Fibroblast of skin of scalp (primary cell): ENCODE results near the gene DGLUCY. TPM values are rescaled to one million over a fixed set of nuclear protein-coding genes. Genes with fewer than 3 reads are reported as not detected.
"Not testable (repeated sequence)": the region's sequence is repeated elsewhere in the genome, so short reads cannot be mapped to it uniquely, and the experiment has no call there.

Experiments used
- DNase-seq: peaks from one replicate; pipeline ENCODE4 v3.0.0-alpha.2; 2013
- polyA plus RNA-seq, 2 experiments: library from polyadenylated mRNA; unstranded; fragments of 120-200 nt; gene quantifications; one replicate each; pipeline ENCODE4 v1.2.1, GENCODE V29; 2013; ENCODE audit not compliant: insufficient read length in 2 of 2

DGLUCY gene, protein sequence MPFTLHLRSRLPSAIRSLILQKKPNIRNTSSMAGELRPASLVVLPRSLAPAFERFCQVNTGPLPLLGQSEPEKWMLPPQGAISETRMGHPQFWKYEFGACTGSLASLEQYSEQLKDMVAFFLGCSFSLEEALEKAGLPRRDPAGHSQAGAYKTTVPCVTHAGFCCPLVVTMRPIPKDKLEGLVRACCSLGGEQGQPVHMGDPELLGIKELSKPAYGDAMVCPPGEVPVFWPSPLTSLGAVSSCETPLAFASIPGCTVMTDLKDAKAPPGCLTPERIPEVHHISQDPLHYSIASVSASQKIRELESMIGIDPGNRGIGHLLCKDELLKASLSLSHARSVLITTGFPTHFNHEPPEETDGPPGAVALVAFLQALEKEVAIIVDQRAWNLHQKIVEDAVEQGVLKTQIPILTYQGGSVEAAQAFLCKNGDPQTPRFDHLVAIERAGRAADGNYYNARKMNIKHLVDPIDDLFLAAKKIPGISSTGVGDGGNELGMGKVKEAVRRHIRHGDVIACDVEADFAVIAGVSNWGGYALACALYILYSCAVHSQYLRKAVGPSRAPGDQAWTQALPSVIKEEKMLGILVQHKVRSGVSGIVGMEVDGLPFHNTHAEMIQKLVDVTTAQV
- 8.4 TPM for polyA plus RNA-seq (2013, experiment 1 of 2; ENCODE audit: insufficient read length)
- polyA plus RNA-seq (2013, experiment 2 of 2; ENCODE audit: insufficient read length): 8.9 TPM

DNA sequence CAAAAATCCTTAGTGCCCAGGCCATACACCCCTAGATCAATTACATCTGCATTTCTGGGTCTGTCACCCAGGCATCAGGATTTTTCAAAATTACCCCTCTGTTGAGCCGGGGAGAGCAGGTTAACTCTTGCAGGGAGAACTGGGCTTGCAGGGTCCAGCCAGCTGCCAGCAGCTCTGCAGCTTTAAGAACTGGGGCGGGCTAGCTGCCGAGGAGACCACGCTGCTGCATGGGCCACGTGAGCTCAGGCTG is at the start of gene DGLUCY:
TSS of gene DGLUCY (plus strand) at position 245 of the 250 bp plus-strand sequence. CDS start 46,222 bp downstream, outside the sequence.
- peak; percentile 78 for DNase-seq

DNA sequence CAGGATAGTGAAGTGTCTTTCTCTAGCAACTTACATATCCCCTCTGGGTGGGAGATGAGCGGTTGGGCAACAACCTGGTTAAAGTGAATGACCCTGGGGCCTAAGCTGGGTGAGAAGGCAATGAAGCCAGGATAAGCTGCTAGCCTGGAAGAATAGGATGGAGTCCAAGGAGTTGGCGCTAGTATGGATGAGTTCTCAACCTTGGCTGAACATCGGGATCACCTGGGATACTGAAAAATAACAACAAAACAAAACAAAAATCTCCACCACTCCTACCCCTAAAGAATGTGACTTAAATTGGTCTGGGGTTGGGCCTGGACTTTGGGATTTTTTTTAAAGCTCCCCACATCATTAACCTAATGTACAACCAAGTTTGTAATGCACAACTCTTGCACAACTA is 48.6 kb upstream of the DGLUCY start:
- DNase-seq: no peak

DNA sequence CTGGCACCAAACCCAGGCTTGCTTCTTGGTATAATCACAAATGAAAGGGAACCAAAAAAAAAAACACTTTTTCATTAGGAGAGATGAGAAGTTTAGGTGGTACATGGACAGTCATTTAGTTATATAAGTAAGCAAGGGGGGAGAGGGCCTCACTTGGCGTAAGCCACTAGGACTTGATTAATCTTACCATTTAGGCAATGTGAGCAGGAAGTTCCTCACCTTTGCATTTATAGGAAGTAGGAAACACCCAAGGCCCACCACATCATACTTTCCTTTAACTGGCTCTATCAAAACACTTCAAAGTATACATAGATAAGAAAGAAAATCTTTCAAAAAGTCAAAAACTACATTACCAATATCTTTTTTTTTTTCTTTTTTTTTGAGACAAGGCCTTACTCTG is 46.7 kb upstream of the DGLUCY start:
- no peak for DNase-seq

DNA sequence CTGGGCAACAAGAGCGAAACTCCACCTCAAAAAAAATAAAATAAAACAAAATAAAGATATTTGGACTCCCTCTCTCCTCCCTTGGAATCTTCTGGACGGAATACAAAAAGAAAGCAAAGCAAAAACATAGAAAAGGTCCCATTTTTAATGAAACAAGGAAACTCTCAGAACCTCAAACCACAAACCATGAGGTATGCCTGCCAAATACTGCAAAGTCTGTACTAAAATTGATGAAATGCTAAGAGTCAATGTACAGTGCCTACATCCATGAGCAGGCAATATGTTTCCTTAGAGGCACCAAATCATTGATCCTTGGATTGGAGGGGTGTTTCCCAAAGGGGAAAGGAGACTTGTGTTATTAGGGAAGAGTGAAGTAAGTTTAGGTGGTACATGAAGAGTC is 45.2 kb upstream of the DGLUCY start:
- DNase-seq: no peak

DNA sequence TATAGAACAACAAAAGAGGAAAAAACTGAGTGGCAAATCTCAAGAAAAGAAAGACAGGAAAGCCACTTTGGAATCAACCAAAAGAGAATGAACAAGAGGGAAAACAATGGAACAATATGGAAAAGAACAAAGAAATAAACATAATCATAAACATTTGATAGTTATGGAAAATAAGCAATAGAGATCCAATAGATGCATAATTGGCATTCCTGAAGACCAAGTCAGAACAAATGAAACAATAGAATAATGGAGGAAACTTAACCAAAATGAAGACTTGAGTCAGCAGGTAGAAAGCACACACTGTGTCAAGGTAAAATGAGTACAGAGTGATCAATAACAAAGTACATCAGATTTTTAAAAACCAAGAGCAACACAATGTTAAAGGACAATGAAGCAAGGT is 43.3 kb upstream of the DGLUCY start:
- DNase-seq: no peak

DNA sequence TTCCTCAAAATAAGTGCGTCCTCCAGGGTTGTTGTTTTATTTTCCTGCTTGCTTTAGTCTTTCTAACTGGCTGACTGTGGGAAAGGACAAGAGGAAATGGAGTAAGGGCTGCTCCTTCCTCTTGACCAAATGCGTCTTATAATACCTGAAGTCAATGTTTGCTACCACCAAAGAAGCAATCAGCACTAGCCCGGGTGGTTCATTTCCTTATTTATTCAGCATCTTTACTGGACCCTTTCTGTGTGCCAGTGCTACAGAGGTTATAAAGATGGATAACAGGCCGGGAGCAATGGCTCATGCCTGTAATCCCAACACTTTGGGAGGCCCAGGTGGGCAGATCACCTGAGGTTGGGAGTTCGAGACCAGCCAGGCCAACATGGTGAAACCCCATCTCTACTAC is 38.3 kb upstream of the DGLUCY start:
- no peak for DNase-seq

DNA sequence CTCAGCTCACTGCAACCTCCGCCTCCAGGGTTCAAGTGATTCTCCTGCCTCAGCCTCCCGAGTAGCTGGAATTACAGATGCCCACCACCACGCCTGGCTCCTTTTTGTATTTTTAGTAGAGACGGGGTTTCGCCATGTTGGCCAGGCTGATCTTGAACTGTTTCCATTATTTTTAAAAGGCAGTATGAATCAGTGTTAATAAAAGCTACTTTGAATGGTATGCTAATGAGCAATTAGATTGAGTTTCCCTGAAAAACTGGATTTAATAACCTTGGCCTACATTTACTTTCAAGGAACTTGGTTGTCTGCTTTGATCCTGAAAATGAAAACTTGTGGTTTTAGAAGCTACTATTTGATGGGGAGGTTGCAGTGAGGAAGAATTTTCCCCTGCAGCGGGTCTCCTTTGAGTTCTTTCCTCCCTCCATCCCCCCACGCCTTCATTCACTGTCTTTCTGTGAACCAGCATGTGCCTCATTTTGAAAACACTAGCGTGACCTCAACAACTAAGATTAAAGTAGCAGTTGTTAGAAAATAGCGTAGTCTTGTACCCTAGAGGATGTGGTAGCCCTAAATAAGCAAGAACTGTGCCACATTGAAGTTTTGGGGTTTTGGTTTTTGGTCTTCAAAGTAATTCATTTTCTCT is 35.7 kb upstream of the DGLUCY start:
- no peak for DNase-seq

DNA sequence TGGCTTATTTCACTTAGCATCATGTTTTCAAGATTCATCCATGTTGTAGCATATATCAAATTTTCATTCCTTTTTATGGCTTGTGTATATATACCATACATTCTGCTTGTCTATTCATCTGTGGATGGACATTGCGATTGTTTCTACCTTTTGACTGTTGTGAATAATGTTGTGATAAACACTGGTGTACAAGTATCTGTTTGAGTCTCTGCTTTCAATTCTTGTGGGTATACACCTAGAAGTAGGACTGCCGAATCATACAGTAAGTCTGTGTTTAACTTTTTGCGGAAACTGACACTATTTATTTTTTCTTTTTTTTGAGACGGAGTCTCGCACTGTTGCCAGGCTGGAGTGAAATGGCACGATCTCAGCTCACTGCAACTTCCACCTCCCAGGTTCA is 33.8 kb upstream of the DGLUCY start:
- DNase-seq: no peak

DNA sequence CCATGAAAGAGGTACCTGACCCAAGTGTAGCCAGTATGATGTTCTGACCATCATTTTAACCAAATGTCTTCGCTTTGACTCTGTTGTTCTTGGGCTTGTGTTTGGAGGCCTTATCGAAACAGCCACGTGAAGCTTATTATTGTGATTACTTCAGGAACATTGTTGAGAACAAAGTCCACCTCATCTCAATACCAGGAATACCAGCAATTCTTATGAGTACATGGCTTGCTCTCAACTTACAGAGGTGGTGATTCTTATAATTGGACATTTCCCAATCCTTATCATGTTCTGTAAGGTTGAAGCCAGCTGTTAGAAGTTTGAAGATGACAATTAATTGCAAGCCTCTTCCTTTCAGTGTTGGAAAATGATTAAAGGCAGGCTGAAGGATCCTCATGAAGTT is 31.6 kb upstream of the DGLUCY start:
- no peak for DNase-seq

DNA sequence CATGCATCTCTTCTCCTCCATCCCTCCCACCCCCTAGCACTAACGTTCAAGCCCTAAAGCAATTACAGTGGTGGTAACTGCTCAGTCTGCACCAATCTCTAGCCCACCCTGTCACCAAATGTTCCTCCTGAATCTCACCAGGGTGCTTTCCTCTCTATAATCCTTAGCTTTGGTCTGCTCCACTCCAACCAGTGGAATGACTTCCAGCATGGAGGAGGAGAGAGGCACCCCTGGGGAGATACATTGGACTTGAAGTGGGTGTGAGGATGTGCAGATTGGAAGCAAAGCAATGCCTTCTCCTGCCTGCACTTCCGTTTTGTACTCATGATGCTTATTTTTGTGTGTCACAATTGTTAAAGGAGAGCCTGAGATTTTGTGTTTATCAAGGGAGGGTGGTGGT is 29.4 kb upstream of the DGLUCY start:
- DNase-seq: no peak

DNA sequence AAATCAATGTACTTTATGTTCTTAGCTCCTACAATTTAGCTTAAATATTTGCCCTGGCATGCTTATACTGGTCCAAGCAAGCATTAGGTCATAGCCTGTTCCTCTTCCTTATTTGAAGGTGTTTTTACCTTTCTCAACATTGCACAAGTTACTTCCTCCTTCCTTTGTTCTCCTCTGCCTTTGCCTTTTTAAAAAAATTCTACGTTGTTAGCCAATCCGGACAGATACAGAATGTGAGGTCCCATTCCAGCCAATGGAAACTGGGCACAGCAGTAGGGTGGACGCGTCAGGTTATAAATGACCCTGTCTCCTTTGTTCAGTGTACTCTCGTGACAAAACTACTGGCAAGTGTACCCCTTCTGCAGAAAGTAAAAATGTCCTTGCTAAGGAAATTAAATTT is 26.4 kb upstream of the DGLUCY start:
- not testable (repeated sequence) for DNase-seq

DNA sequence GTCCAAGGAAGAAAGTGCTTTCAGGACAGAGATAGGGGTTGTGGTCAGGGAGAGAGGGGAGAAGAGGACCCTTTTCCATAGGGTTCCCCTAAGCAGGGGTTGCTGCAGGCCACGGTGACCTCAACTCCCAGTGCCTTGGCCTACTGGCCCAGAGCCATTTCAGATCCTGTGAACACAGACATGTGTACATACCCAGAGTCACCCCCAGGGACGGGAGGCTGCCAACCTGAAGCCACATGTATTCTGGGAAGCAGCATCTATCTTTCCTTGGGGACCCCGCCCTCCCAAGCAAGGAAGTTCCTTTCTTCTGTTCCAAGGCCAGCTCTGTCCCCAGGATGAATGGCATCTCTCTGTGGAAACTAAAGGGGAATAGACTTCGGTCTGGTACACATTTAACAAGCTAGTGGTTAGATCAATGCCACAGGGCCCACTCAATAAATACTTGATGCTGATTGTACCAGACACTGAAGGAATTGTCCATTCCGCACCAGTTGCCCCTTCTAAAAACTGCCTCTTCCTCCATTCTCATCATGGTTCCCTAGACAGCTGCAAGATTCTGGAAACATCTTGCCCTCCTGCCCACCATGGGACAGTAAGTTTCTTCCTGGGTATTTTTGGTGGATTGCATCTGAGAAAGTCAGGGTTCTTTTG is 25.2 kb upstream of the DGLUCY start:
- DNase-seq: no peak

DNA sequence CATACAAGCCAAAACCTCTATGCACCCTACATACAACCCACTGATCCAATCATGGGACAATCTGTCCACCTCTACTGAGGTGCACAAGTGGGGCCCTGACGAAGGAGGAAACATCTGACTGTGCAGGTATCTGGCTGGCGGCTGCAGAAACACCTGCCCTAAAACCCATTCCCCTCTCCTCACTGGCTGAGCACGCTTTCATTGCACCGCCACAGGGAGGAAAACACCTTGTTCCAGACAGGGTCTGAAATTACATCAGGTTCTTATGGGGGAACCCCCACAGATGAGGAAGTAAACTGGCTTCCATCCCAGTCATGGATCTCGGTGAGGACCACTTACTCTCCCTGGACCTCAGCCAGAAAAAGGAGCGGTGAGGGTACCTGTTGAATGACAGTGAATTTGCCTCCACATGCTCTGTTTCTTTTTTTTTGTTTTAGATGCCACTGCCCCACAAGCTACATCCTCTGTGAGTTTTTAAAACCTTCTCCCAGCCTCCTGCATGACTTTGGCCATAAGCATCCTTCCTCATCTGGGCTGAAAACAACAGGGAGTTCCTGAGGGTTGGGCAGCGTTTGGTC is 23.8 kb upstream of the DGLUCY start:
- DNase-seq: no peak

DNA sequence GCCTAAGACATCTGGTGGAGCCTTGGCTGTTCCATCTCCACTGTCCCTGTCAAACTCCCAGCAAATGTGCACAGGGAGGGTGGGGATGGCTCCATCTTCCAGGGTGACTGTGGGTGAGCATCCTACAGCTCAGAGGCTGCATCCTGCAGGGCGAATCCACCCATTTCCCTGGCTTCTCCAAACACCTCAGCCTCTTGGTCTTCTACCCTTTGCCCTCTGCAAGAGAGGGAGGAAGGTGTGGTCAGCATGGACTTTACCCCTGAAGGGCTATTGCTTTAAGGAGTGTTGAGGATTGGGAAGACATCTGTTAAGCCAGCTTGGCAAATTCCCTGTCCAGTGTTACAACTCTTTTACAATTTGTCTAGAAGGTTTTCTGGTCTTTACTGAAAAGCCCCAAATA is 23.1 kb upstream of the DGLUCY start:
- no peak for DNase-seq

DNA sequence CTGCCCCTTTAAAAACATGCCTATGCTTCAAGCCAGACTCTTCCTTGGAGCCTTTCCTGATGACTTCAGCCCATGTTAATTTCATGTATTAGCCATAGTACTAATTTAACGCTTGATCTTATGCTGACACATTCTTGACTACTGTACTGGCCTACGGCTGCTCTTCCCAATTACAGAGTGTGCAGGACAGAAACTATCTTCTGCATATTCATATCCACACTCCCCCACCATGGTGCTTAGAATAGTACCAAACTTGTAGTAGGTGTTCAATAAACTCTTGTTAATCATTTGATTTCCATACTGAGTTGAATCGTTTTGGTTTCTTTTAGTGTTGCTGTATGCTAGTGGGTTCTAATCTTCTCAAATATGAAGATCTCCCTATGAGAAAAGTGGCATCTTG is 21.8 kb upstream of the DGLUCY start:
- no peak for DNase-seq

DNA sequence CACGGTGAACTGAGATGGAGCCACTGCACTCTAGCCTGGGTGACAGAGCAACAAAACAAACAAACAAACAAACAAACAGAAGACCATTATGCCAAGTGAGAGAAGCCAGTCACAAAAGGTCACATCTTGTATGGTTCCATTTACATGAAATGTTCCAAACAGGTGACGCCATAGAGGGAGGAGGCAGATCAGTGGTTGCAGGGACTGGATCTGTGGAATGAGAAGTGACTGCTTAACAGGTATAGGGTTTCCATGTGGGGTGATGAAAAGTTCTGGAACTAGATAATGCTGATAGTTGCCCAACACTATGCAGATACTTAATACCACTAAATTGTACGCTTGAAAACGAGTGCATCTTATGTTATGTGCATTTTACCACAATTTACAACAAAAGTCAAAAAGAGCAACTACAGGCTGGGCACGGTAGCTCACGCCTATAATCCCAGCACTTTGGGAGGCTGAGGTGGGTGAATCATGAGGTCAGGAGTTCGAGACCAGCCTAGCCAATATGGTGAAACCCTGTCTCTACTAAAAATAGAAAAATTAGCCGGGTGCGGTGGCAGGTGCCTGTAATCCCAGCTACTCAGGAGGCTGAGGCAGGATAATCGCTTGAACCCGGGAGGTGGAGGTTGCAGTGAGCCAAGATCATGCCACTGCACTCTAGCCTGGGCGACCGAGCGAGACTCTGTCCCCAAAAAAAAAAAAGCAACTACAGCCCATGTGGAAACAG is 20.0 kb upstream of the DGLUCY start:
- DNase-seq: not testable (repeated sequence)

DNA sequence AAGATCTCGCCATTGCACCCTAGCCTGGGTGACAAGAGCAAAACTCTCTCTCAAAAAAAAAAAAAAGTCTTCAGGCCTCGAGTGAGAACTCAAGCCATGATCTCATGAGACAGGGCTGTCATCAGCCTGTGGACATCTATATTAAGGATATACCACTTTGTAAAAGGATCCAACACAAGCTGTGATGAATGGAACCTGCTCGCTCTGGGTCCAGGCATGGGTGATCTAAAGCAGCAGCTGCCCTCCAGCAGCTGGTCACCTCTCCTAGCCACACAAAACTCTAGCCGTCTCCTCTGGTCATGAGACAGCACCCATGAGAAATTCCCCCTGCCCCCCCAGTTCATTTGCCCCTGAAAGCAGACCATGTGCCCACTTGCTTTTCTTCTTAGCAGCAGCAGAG is 19.1 kb upstream of the DGLUCY start:
- DNase-seq: no peak

DNA sequence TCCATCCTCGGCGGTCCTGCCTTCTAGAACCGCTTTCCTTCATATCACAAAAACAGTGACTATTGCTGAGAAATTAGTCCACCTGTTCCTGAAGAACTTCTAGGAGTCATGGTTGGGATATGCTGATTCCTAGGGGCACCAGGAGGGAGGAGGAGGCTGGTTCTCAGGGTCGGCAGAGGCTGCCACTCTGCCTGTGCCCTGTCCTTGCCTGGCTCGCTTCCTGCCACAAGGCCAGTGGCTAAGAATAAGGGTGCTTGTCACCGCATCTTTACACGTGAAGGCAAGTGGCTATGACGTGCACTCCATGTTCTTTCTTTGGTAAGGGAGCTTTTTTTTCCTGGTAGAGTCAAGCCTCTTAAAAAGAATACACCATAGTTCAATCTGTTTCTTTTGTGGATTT is 18.7 kb upstream of the DGLUCY start:
- DNase-seq: no peak

DNA sequence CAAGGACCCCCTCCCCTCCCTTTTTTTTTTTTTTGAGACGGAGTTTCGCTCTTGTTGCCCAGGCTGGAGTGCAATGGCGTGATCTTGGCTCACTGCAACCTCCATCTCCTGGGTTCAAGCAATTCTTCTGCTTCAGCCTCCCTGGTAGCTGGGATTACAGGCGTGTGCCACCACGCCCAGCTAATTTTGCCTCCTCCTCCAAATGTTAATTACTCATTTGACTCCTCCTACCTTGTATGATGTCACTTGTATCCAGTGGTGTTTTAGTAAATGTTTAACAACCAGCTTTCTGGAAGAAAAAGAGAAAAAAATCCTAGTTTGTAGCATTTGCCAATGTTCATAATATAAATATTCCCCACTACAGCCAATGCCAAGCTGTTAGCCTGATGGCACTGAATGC is 16.2 kb upstream of the DGLUCY start:
- DNase-seq: not testable (repeated sequence)

DNA sequence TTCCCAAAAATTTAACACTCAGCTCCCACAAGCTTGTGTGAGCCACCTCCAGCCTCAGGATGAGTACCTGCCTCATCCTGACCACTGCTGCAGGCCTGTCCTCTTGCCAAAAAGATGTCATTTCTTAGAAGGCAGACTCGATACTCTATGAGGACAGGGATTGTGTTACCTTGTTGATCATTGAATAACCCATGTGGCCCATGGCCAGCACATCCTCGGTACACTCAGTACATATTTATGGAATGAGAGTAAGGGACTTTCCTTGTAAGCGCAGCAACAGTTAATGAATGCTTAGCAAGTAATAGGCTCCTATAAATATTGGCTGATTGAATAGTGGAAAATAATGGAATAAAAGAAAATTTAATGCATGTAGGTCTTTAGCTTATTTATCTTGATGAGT is 15.3 kb upstream of the DGLUCY start:
- no peak for DNase-seq

DNA sequence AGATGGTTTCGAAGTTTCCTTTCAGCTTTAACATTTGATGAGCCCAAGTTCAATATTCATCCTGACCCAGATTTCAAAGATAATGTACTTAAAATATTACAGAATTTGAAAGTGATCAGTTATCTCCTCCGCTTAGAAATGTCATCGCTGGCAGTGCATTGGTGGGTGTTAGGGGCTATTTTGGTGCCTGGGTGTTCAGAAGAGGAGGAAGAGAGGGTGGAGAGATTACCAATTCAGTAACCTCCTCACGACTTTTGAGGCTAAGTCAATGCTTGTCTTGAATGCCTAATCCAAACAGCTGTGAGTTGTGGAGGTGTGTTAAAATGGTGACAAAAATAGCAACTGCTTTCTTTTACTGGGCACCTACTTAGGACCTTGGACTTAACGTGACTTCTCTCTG is 13.8 kb upstream of the DGLUCY start:
- no peak for DNase-seq

DNA sequence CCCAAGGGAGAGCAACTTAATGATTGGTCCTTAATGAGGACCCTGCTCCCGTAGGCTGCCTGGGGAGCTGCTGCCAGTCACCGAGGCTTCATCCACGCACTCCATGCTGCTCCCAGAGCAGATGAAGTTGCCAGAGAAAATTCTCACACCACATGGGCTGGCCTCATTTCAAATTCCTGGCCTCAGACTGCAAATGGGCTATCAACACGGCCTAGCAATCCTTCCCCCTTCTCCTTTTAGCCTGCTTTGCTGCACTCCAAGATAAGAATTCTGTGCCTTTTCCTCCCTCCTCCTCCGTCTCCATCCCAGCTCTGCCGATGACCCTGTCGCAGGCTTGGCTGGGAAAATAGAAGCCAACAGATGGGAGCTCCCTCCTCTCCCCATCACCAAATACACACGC is 10.8 kb upstream of the DGLUCY start:
- no peak for DNase-seq
